Neural cell (in vitro differentiated cells): ENCODE results near the gene KIF19. TPM values are rescaled to one million over a fixed set of nuclear protein-coding genes. Genes with fewer than 3 reads are reported as not detected.

Experiments used
- H2AFZ ChIP-seq: fragments of 200-600, 300-800 bp; sonication (generic), shearing (Covaris generic); 2 replicates; pipeline ENCODE4 v1.6.0; 2014; ENCODE audit warnings: low read depth, mild to moderate bottlenecking, antibody characterized with exemption, low read length, moderate library complexity
- H3F3A ChIP-seq: fragments of 200-600 bp; shearing (Covaris generic); 2 replicates; pipeline ENCODE4 v1.6.1; 2016; ENCODE audit warnings: mild to moderate bottlenecking, moderate library complexity, mixed read lengths, antibody characterized with exemption, low read length; ENCODE audit not compliant: insufficient read depth, poor library complexity, severe bottlenecking
- H3K27ac ChIP-seq: fragments of 200-600, 300-800 bp; sonication (generic), shearing (Covaris generic); 2 replicates; pipeline ENCODE4 v1.5.1; 2014; ENCODE audit warnings: mild to moderate bottlenecking, low read length, moderate library complexity
- H3K27me3 ChIP-seq: fragments of 300-800, 200-600 bp; sonication (generic), shearing (Covaris generic); 2 replicates; pipeline ENCODE4 v1.6.0; 2014; ENCODE audit warnings: mild to moderate bottlenecking, low read depth, low read length, moderate library complexity; ENCODE audit not compliant: insufficient read depth
- H3K36me3 ChIP-seq: fragments of 300-800, 200-600 bp; sonication (generic), shearing (Covaris generic); 2 replicates; pipeline ENCODE4 v1.5.1; 2014; ENCODE audit warnings: mild to moderate bottlenecking, antibody characterized with exemption, low read length, moderate library complexity; ENCODE audit not compliant: insufficient read depth
- H3K4me2 ChIP-seq: fragments of 300-800, 200-600 bp; sonication (generic), shearing (Covaris generic); 2 replicates; pipeline ENCODE4 v1.6.0; 2014; ENCODE audit warnings: mild to moderate bottlenecking, low read length
- H3K4me3 ChIP-seq: fragments of 300-800, 200-600 bp; sonication (generic), shearing (Covaris generic); 2 replicates; pipeline ENCODE4 v1.5.1; 2014; ENCODE audit warnings: mild to moderate bottlenecking, low read length, moderate library complexity
- H3K79me2 ChIP-seq: fragments of 200-600 bp; shearing (Covaris generic); replicated peaks from 2 replicates; pipeline ENCODE4 v1.6.0; 2014; ENCODE audit warnings: mild to moderate bottlenecking, low read length, moderate library complexity; ENCODE audit not compliant: insufficient read depth
- H3K9ac ChIP-seq: fragments of 300-800, 200-600 bp; sonication (generic), shearing (Covaris generic); 2 replicates; pipeline ENCODE4 v1.6.1; 2016; ENCODE audit warnings: mild to moderate bottlenecking, low read length, mixed read lengths
- H3K9me2 ChIP-seq: fragments of 200-600 bp; shearing (Covaris generic); 2 replicates; pipeline ENCODE4 v1.6.1; 2016; ENCODE audit warnings: mild to moderate bottlenecking, low read length, mixed read lengths; ENCODE audit not compliant: insufficient read depth
- H3K9me3 ChIP-seq: fragments of 200-600, 300-800 bp; sonication (generic), shearing (Covaris generic); 2 replicates; pipeline ENCODE4 v1.6.1; 2016; ENCODE audit warnings: mild to moderate bottlenecking, mixed run types, low read length, moderate library complexity, mixed read lengths
- H4K20me1 ChIP-seq: fragments of 200-600 bp; shearing (Covaris generic); 2 replicates; pipeline ENCODE4 v1.6.1; 2016; ENCODE audit warnings: mild to moderate bottlenecking, mixed run types; ENCODE audit not compliant: insufficient read depth
- CTCF ChIP-seq: fragments of 450-650 bp; IDR thresholded peaks from 2 replicates; pipeline ENCODE4 v1.5.1; 2014; ENCODE audit warnings: antibody characterized with exemption, mild to moderate bottlenecking, moderate library complexity; ENCODE audit not compliant: poor library complexity, severe bottlenecking
- EP300 ChIP-seq: fragments of 450-650 bp; conservative IDR thresholded peaks from 2 replicates; pipeline ENCODE4 v1.6.1; 2014; ENCODE audit warnings: antibody characterized with exemption, mild to moderate bottlenecking, moderate library complexity; ENCODE audit not compliant: poor library complexity, severe bottlenecking
- EZH2 ChIP-seq: fragments of 200-600, 300-800 bp; shearing (Covaris generic), sonication (generic); IDR thresholded peaks from 2 replicates; pipeline ENCODE4 v1.6.1; 2014; ENCODE audit warnings: antibody characterized with exemption, low read length, borderline replicate concordance, mild to moderate bottlenecking; ENCODE audit not compliant: insufficient read depth, poor library complexity, severe bottlenecking
- MXI1 ChIP-seq: fragments of 450-650 bp; conservative IDR thresholded peaks from 2 replicates; pipeline ENCODE4 v1.6.1; 2014; ENCODE audit warnings: antibody characterized with exemption, mild to moderate bottlenecking; ENCODE audit not compliant: poor library complexity, severe bottlenecking
- POLR2AphosphoS5 ChIP-seq: IDR thresholded peaks from 2 replicates; pipeline ENCODE4 v1.6.1; 2012
- RAD21 ChIP-seq: fragments of 450-650 bp; conservative IDR thresholded peaks from 2 replicates; pipeline ENCODE4 v1.6.1; 2014; ENCODE audit warnings: antibody characterized with exemption, mild to moderate bottlenecking, moderate library complexity
- REST ChIP-seq: IDR thresholded peaks from 2 replicates; pipeline ENCODE4 v1.6.1; 2012; ENCODE audit warnings: borderline replicate concordance
- SMC3 ChIP-seq: fragments of 450-650 bp; conservative IDR thresholded peaks from 2 replicates; pipeline ENCODE4 v1.6.1; 2014; ENCODE audit warnings: antibody characterized with exemption, mild to moderate bottlenecking, moderate library complexity; ENCODE audit not compliant: poor library complexity
- TAF1 ChIP-seq: IDR thresholded peaks from 2 replicates; pipeline ENCODE4 v1.6.1; 2012; ENCODE audit warnings: low read depth
- polyA plus RNA-seq: library from polyadenylated mRNA; depleted of rRNA; stranded (reverse); fragments of >200 nt; gene quantifications from 2 replicates; pipeline ENCODE4 v1.2.3, GENCODE V29; 2014

Gene KIF19
- polyA plus RNA-seq, 1 donor from 2014 or later: not detected

GRCh38 chr17:74349120-74349519 lies 23.1 kb downstream of the KIF19 start:
- Histone ChIP-seq H3K4me3 (no peak overlapping the region), H3K79me2 (no peaks in the 10 kb centered on the region), H3K9me3 (no peaks in the 10 kb centered on the region)

GRCh38 chr17:74350486-74350885 lies 24.5 kb downstream of the KIF19 start:
- Histone ChIP-seq H3K27ac (no peak overlapping the region), H3K9me3 (no peaks in the 10 kb centered on the region), H3F3A (no peaks in the 10 kb centered on the region), H3K27me3 (peaks cover 27% of the 10 kb centered on the region), H3K4me3 (no peak overlapping the region), H2AFZ (no peak overlapping the region), H4K20me1 (no peaks in the 10 kb centered on the region), H3K9me2 (no peaks in the 10 kb centered on the region), H3K36me3 (no peaks in the 10 kb centered on the region), H3K79me2 (no peaks in the 10 kb centered on the region), H3K4me2 (no peak overlapping the region), H3K9ac (no peak overlapping the region)
- TF ChIP-seq POLR2AphosphoS5: no peak
- no peak for TF ChIP-seq RAD21
- TF ChIP-seq REST: no peak
- TF ChIP-seq SMC3: no peak
- no peak for TF ChIP-seq EZH2
- no peak for TF ChIP-seq TAF1
- TF ChIP-seq CTCF: no peak
- TF ChIP-seq MXI1: no peak
- no peak for TF ChIP-seq EP300

More at GRCh38 chr17:74349120-74349519, 23.1 kb downstream of the KIF19 start:
- Histone ChIP-seq H3K9me2 (no peaks in the 10 kb centered on the region), H3K36me3 (no peaks in the 10 kb centered on the region), H3K9ac (no peak overlapping the region), H3K27me3 (peaks cover 27% of the 10 kb centered on the region), H4K20me1 (no peaks in the 10 kb centered on the region), H3K4me2 (no peak overlapping the region), H2AFZ (no peak overlapping the region), H3K27ac (no peak overlapping the region), H3F3A (no peaks in the 10 kb centered on the region)
- TF ChIP-seq CTCF (no peak), RAD21 (no peak), TAF1 (no peak), SMC3 (no peak), EP300 (no peak), POLR2AphosphoS5 (no peak)
